ENCODE measurements around the gene CASD1.

DNA sequence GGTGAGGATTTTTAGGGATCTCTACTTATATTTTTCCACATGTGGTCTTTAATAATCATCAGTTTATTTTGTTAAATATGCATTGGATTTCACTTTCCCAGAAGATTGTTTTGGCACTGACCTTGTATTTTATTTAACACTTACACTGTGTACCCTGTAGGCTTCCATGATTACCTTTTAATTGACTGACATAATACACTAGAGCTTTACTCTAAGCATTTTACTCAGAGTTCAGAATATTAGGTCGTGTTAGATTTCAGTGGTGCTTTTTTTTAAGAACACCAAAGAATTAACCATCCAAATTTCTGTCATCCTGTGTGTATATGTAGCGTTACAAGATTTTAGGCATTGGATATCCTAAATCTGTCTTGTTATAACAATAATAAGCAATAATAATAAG is 23.1 kb downstream of the CASD1 start:
- TF ChIP-seq CTCF (optimal IDR thresholded peaks at IDR 0.05 in 1 of 3, IDR thresholded peaks at IDR 0.05 in 1 of 3, conservative IDR thresholded peaks at IDR 0.05 in 1 of 3; ENCODE audit: extremely low read depth in 1 of 3, insufficient read depth in 2 of 3, low read length in 3 of 3) (no peak), EZH2 (IDR thresholded peaks at IDR 0.05; ENCODE audit: low read length) (no peak)

All from keratinocyte (primary cell).